Astrocyte (in vitro differentiated cells and primary cell): ENCODE measurements around the gene DTX2.

ENCODE experiments used
- CTCF ChIP-seq: IDR thresholded peaks from 2 replicates; pipeline ENCODE4 v1.5.1; 2011; ENCODE audit warnings: low read depth, mild to moderate bottlenecking, inconsistent platforms, low read length, moderate library complexity; ENCODE audit not compliant: insufficient read depth
- EZH2 ChIP-seq: IDR thresholded peaks from 2 replicates; pipeline ENCODE4 v1.6.1; 2012; ENCODE audit warnings: mild to moderate bottlenecking, low read length, inconsistent platforms; ENCODE audit not compliant: insufficient read depth

GRCh38 chr7:76425156-76425555 lies 36.4 kb upstream of the DTX2 start:
- TF ChIP-seq CTCF (no peak), EZH2 (no peak)
